Loucy (cell line): ENCODE data around the gene ZNF468.

Experiments
- H2AFZ ChIP-seq: fragments of 200-600 bp; sonication (generic); 2 replicates; pipeline ENCODE4 v1.6.0; 2016; ENCODE audit warnings: antibody characterized with exemption, mild to moderate bottlenecking, low read length, moderate library complexity
- H3F3A ChIP-seq: fragments of 200-600 bp; 2 replicates; pipeline ENCODE4 v1.6.0; 2016; ENCODE audit warnings: antibody characterized with exemption, low read depth, mild to moderate bottlenecking
- H3K27me3 ChIP-seq: fragments of 200-600 bp; sonication (generic); 2 replicates; pipeline ENCODE4 v1.6.1; 2014; ENCODE audit warnings: low read length, mild to moderate bottlenecking; ENCODE audit not compliant: insufficient read depth, poor library complexity, severe bottlenecking
- H3K36me3 ChIP-seq: fragments of 200-600 bp; sonication (generic); 2 replicates; pipeline ENCODE4 v1.6.1; 2016; ENCODE audit warnings: low read length; ENCODE audit not compliant: insufficient read depth
- H3K4me1 ChIP-seq: fragments of 200-600 bp; sonication (generic); 2 replicates; pipeline ENCODE4 v1.5.1; 2014; ENCODE audit warnings: low read length, mild to moderate bottlenecking; ENCODE audit not compliant: insufficient read depth, poor library complexity, severe bottlenecking
- H3K4me2 ChIP-seq: fragments of 200-600 bp; sonication (generic); 2 replicates; pipeline ENCODE4 v1.6.0; 2014; ENCODE audit warnings: antibody characterized with exemption, low read length, low read depth, mild to moderate bottlenecking; ENCODE audit not compliant: poor library complexity, severe bottlenecking
- H3K4me3 ChIP-seq: fragments of 200-600 bp; sonication (generic); 2 replicates; pipeline ENCODE4 v1.5.1; 2014; ENCODE audit warnings: low read length, mild to moderate bottlenecking, mixed read lengths; ENCODE audit not compliant: poor library complexity, severe bottlenecking
- H3K79me2 ChIP-seq: fragments of 200-600 bp; sonication (generic); 2 replicates; pipeline ENCODE4 v1.6.1; 2014; ENCODE audit warnings: low read length; ENCODE audit not compliant: insufficient read depth
- H3K9ac ChIP-seq: fragments of 200-600 bp; sonication (generic); 2 replicates; pipeline ENCODE4 v1.6.0; 2014; ENCODE audit warnings: mild to moderate bottlenecking, low read depth, low read length, moderate library complexity; ENCODE audit not compliant: poor library complexity, severe bottlenecking
- H3K9me2 ChIP-seq: fragments of 200-600 bp; sonication (generic); replicated peaks from 2 replicates; pipeline ENCODE4 v1.6.1; 2016; ENCODE audit warnings: low read depth, low read length, mixed read lengths
- H3K9me3 ChIP-seq: fragments of 200-600 bp; sonication (generic); 2 replicates; pipeline ENCODE4 v1.6.1; 2014; ENCODE audit warnings: mild to moderate bottlenecking, antibody characterized with exemption, low read length, low read depth; ENCODE audit not compliant: insufficient read depth
- H4K20me1 ChIP-seq: fragments of 200-600 bp; sonication (generic); 2 replicates; pipeline ENCODE4 v1.6.0; 2014; ENCODE audit warnings: antibody characterized with exemption, low read length, mild to moderate bottlenecking; ENCODE audit not compliant: insufficient read depth, poor library complexity, severe bottlenecking
- CTCF ChIP-seq: fragments of 200-600 bp; sonication (generic); conservative IDR thresholded peaks from 2 replicates; pipeline ENCODE4 v1.5.1; 2014; ENCODE audit warnings: mild to moderate bottlenecking, antibody characterized with exemption, low read length
- EZH2phosphoT487 ChIP-seq: fragments of 200-600 bp; IDR thresholded peaks from 2 replicates; pipeline ENCODE4 v1.6.1; 2018; ENCODE audit warnings: antibody characterized with exemption, mild to moderate bottlenecking, moderate library complexity, borderline replicate concordance

Gene ZNF468

GRCh38 chr19:52789440-52789839, 68.0 kb downstream of the ZNF468 start:
- Histone ChIP-seq H3K36me3 (no peaks in the 10 kb centered on the region), H2AFZ (no peak overlapping the region), H3K4me3 (no peak overlapping the region), H3K4me2 (no peak overlapping the region), H3K79me2 (peaks cover 15% of the 10 kb centered on the region), H3F3A (no peaks in the 10 kb centered on the region), H3K4me1 (peaks cover 15% of the 10 kb centered on the region), H3K9me2 (no peaks in the 10 kb centered on the region), H3K27me3 (no peaks in the 10 kb centered on the region), H3K9ac (no peak overlapping the region), H3K9me3 (no peaks in the 10 kb centered on the region), H4K20me1 (peaks cover under 1% of the 10 kb centered on the region)
- TF ChIP-seq EZH2phosphoT487 (no peak), CTCF (no peak)
